ENCODE data around the gene LRRTM3.

Gene LRRTM3

GRCh38 chr10:67033878-67034277 lies 108.0 kb downstream of the LRRTM3 start:
- DNase-seq, result no peak

- DNase-seq, result no peak
These were observed 111.0 kb downstream of the LRRTM3 start for GRCh38 chr10:67036808-67037207.

GRCh38 chr10:67043041-67043440 lies 117.2 kb downstream of the LRRTM3 start:
- no peak for DNase-seq

- DNase-seq, result no peak
These were observed 119.6 kb downstream of the LRRTM3 start for GRCh38 chr10:67045404-67045803.

- no peak for DNase-seq
These were observed 120.7 kb downstream of the LRRTM3 start for GRCh38 chr10:67046507-67046906.

GRCh38 chr10:67049988-67050387 lies 124.2 kb downstream of the LRRTM3 start:
- DNase-seq, result no peak

- no peak for DNase-seq
These were observed 124.6 kb downstream of the LRRTM3 start for GRCh38 chr10:67050415-67050814.

- no peak for DNase-seq
These were observed 146.8 kb downstream of the LRRTM3 start for GRCh38 chr10:67072654-67073053.

GRCh38 chr10:67075491-67075971 lies 149.7 kb downstream of the LRRTM3 start:
- DNase-seq, result no peak

GRCh38 chr10:67076144-67076543 lies 150.3 kb downstream of the LRRTM3 start:
- DNase-seq, result no peak

- no peak for DNase-seq
These were observed 151.5 kb downstream of the LRRTM3 start for GRCh38 chr10:67077376-67077775.

- DNase-seq, result no peak
These were observed 153.3 kb downstream of the LRRTM3 start for GRCh38 chr10:67079126-67079525.

- no peak for DNase-seq
These were observed 160.7 kb downstream of the LRRTM3 start for GRCh38 chr10:67086327-67087134.

- no peak for DNase-seq
These were observed 161.2 kb downstream of the LRRTM3 start for GRCh38 chr10:67087135-67087425.

GRCh38 chr10:67088036-67088435 lies 162.2 kb downstream of the LRRTM3 start:
- DNase-seq, result no peak

- DNase-seq, result no peak
These were observed 169.7 kb downstream of the LRRTM3 start for GRCh38 chr10:67095531-67095930.

GRCh38 chr10:67098461-67098860 lies 172.6 kb downstream of the LRRTM3 start:
- DNase-seq, result no peak

GRCh38 chr10:67100951-67101350 lies 175.1 kb downstream of the LRRTM3 start:
- DNase-seq, result no peak

- no peak for DNase-seq
These were observed 181.8 kb downstream of the LRRTM3 start for GRCh38 chr10:67107670-67108069.

- no peak for DNase-seq
These were observed 184.4 kb downstream of the LRRTM3 start for GRCh38 chr10:67110286-67110685.

- no peak for DNase-seq
These were observed 186.9 kb downstream of the LRRTM3 start for GRCh38 chr10:67112765-67113164.

- DNase-seq, result no peak
These were observed 189.1 kb downstream of the LRRTM3 start for GRCh38 chr10:67114945-67115344.

GRCh38 chr10:67115972-67116371 lies 190.1 kb downstream of the LRRTM3 start:
- DNase-seq, result no peak

- DNase-seq, result no peak
These were observed 193.8 kb downstream of the LRRTM3 start for GRCh38 chr10:67119651-67120050.

- no peak for DNase-seq
These were observed 201.6 kb downstream of the LRRTM3 start for GRCh38 chr10:67127441-67127840.
